Uterus (tissue), 4 donors: Measurements from ENCODE around the gene USP17L15. TPM values are rescaled to one million over a fixed set of nuclear protein-coding genes. Genes with fewer than 3 reads are reported as not detected.
"Not testable (repeated sequence)": the region's sequence is repeated elsewhere in the genome, so short reads cannot be mapped to it uniquely, and the experiment has no call there.

ENCODE experiments used
- DNase-seq, 2 donors: peaks; one replicate each; pipeline ENCODE4 v3.0.0-alpha.2; 2019 to 2020
- H3K27ac ChIP-seq, 2 donors: fragments of 200-600 bp; sonication (generic); 1 replicate in 1 of 2; 2 replicates in 1 of 2; pipeline ENCODE4 v1.5.1; 2016 to 2018
- H3K27me3 ChIP-seq, 2 donors: fragments of 200-600 bp; sonication (generic); one replicate each; pipeline ENCODE4 v1.5.1; 2018 to 2019; ENCODE audit warnings: control low read depth in 1 of 2
- H3K36me3 ChIP-seq, 2 donors: fragments of 200-600 bp; sonication (generic); one replicate each; pipeline ENCODE4 v1.5.1; 2019; ENCODE audit warnings: control low read depth in 1 of 2
- H3K4me1 ChIP-seq, 2 donors: fragments of 200-600 bp; sonication (generic); one replicate each; pipeline ENCODE4 v1.5.1; 2018 to 2019; ENCODE audit warnings: control low read depth in 1 of 2
- H3K4me3 ChIP-seq, 2 donors: fragments of 200-600 bp; sonication (generic); 1 replicate in 1 of 2; 2 replicates in 1 of 2; pipeline ENCODE4 v1.5.1; 2018 to 2019; ENCODE audit warnings: mild to moderate bottlenecking in 1 of 2
- H3K9me3 ChIP-seq, 2 donors: fragments of 200-600 bp; sonication (generic); one replicate each; pipeline ENCODE4 v1.5.1; 2019; ENCODE audit warnings: control low read depth in 1 of 2
- intact Hi-C: fragments of 100-400 bp; cut with DNase I; formaldehyde crosslinking; loops from one replicate; pipeline ENCODE4 v1.15.1; 2023; ENCODE audit warnings: low total_unique reads
- total RNA-seq, 4 donors: library from RNA; depleted of rRNA in 3 of 4; stranded (reverse); fragments of >200 nt in 3 of 4; gene quantifications; one replicate each; pipeline versions ENCODE4 v1.1.0 to v1.2.4, GENCODE V29; 2014 to 2023
- donor health status: DM: yes; HTN: yes; CAD: no.

USP17L15 gene
- total RNA-seq, 4 donors from 2014 or later = 0.27 TPM; not detected in 3

DNA sequence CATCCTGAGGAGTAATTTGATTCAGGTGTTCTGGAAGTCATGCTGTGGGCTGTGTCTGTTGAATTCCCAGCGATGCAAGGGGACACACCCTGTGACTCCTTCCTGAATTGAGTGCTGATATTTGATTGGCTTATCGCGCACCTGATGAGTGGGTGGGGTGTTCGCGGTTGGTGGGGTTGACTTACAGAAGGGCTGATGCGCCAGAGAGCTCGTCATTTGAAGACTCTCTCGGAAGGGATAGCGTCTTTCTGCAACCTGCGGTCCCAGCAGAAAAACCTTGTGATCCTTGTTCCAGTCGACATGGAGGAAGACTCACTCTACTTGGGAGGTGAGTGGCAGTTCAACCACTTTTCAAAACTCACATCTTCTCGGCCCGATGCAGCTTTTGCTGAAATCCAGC is 28.4 kb downstream of the USP17L15 start, which contains the start of gene USP17L21:
USP17L21 (plus strand) TSS at position 301 of the 400 bp plus-strand sequence; CDS start at position 301, 0 bp downstream.
- intact Hi-C loops, H3K4me1 ChIP-seq, H3K4me3 ChIP-seq, H3K36me3 ChIP-seq, H3K27me3 ChIP-seq, H3K27ac ChIP-seq, H3K9me3 ChIP-seq, DNase-seq: not testable (repeated sequence)

DNA sequence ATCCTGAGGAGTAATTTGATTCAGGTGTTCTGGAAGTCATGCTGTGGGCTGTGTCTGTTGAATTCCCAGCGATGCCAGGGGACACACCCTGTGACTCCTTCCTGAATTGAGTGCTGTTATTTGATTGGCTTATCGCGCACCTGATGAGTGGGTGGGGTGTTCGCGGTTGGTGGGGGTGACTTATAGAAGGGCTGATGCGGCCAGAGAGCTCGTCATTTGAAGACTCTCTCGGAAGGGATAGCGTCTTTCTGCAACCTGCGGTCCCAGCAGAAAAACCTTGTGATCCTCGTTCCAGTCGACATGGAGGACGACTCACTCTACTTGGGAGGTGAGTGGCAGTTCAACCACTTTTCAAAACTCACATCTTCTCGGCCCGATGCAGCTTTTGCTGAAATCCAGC is 33.1 kb downstream of the USP17L15 start, which contains the start of gene USP17L22:
USP17L22 (plus strand) TSS at position 301 of the 400 bp plus-strand sequence; CDS start at position 301, 0 bp downstream.
- H3K36me3 ChIP-seq = not testable (repeated sequence)

DNA sequence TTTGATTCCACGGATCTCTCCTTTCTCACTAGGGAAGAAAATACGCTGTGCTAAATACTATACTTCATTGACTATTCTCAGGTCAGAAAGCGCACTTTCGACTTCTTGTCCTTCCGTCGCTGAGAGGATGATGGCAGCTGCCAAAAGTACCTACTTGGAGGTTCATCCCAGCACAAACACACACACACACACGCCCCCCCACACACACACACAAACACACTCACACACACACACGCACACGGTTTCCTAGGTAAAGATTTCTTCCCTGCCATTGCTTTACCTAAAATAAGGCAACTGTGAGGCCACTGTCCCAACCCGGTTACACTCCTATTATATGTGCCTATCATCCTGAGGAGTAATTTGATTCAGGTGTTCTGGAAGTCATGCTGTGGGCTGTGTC is 37.5 kb downstream of the USP17L15 start:
- H3K36me3 ChIP-seq, H3K4me3 ChIP-seq, intact Hi-C loops, H3K4me1 ChIP-seq, H3K9me3 ChIP-seq, H3K27ac ChIP-seq, H3K27me3 ChIP-seq: not testable (repeated sequence)
- DNase-seq = peak; percentile 21 to 46

More for the DNA sequence above, 33.1 kb downstream of the USP17L15 start, which contains the start of gene USP17L22:
- H3K4me1 ChIP-seq, H3K27ac ChIP-seq, intact Hi-C loops, H3K9me3 ChIP-seq, H3K27me3 ChIP-seq, DNase-seq, H3K4me3 ChIP-seq: not testable (repeated sequence)

Other genes with a start within 250 kb of the USP17L15 start
- not detected for gene FAM90A26, start 64.0 kb upstream of the USP17L15 start, total RNA-seq
- gene USP17L10, start 23.7 kb upstream of the USP17L15 start, total RNA-seq = not detected
- not detected for gene USP17L11, start 19.0 kb upstream of the USP17L15 start, total RNA-seq
- gene USP17L12, start 14.2 kb upstream of the USP17L15 start, total RNA-seq = not detected
- gene USP17L13, start 9.5 kb upstream of the USP17L15 start, total RNA-seq = not detected
- gene USP17L17, start 9.5 kb downstream of the USP17L15 start, total RNA-seq = not detected
- not detected for gene USP17L18, start 14.2 kb downstream of the USP17L15 start, total RNA-seq
- gene USP17L19, start 19.0 kb downstream of the USP17L15 start, total RNA-seq = not detected
- gene USP17L20, start 23.7 kb downstream of the USP17L15 start, total RNA-seq = not detected
- not detected for gene USP17L21, start 28.5 kb downstream of the USP17L15 start, total RNA-seq
- gene USP17L22, start 33.2 kb downstream of the USP17L15 start, total RNA-seq = not detected
- gene USP17L24, start 90.8 kb downstream of the USP17L15 start, total RNA-seq = not detected
- gene USP17L25, start 95.5 kb downstream of the USP17L15 start, total RNA-seq = not detected
- not detected for gene USP17L26, start 100.3 kb downstream of the USP17L15 start, total RNA-seq
- gene USP17L5, start 105.0 kb downstream of the USP17L15 start, total RNA-seq = not detected
- gene USP17L27, start 109.8 kb downstream of the USP17L15 start, total RNA-seq = not detected
- not detected for gene USP17L28, start 114.5 kb downstream of the USP17L15 start, total RNA-seq
- gene USP17L29, start 119.3 kb downstream of the USP17L15 start, total RNA-seq = not detected
- not detected for gene USP17L30, start 128.7 kb downstream of the USP17L15 start, total RNA-seq
- gene DEFB131A, start 210.0 kb downstream of the USP17L15 start, total RNA-seq = not detected